Type B pancreatic cell (in vitro differentiated cells): ENCODE data around the gene EML5. TPM values are rescaled to one million over a fixed set of nuclear protein-coding genes. Genes with fewer than 3 reads are reported as not detected.

Experiments
- DNase-seq: peaks from one replicate; pipeline ENCODE4 v3.0.0; 2021; ENCODE audit warnings: mixed read lengths; ENCODE audit not compliant: unreplicated experiment; ENCODE audit errors: extremely low spot score
- H3K27ac Mint-ChIP-seq: 2 replicates; pipeline ENCODE4 v1.8.0; 2021; ENCODE audit warnings: mild to moderate bottlenecking, mixed read lengths
- H3K27me3 Mint-ChIP-seq: 2 replicates; pipeline ENCODE4 v1.8.0; 2021; ENCODE audit warnings: mixed read lengths
- H3K36me3 Mint-ChIP-seq: 2 replicates; pipeline ENCODE4 v1.8.0; 2021; ENCODE audit warnings: mixed read lengths
- H3K4me1 Mint-ChIP-seq: one replicate; pipeline ENCODE4 v1.8.0; 2021; ENCODE audit warnings: mixed read lengths; ENCODE audit not compliant: unreplicated experiment
- H3K4me3 Mint-ChIP-seq: 2 replicates; pipeline ENCODE4 v1.8.0; 2021; ENCODE audit warnings: mild to moderate bottlenecking, mixed read lengths
- H3K9me3 Mint-ChIP-seq: 2 replicates; pipeline ENCODE4 v1.8.0; 2021; ENCODE audit warnings: mixed read lengths
- total RNA-seq: library from RNA; stranded (reverse); gene quantifications from 2 replicates; pipeline ENCODE4 v1.2.1, GENCODE V29; 2021; ENCODE audit warnings: low replicate concordance
- TF ChIP-seq, protein P1 (sequence below): fragments of 200-600 bp; sonication (generic); conservative IDR thresholded peaks from 2 replicates; pipeline ENCODE4 v1.5.0; 2021; ENCODE audit warnings: antibody characterized with exemption, mild to moderate bottlenecking

The EML5 gene
- total RNA-seq, 1 donor from 2014 or later = 3.0 TPM

GRCh38 chr14:88688386-88688785, 104.4 kb downstream of the EML5 start:
- no peak for DNase-seq
- Mint-ChIP-seq H3K4me3 (no peak overlapping the region), H3K9me3 (no peaks in the 10 kb centered on the region), H3K4me1 (no peaks in the 10 kb centered on the region), H3K27ac (no peak overlapping the region), H3K36me3 (no peaks in the 10 kb centered on the region), H3K27me3 (no peaks in the 10 kb centered on the region)
- TF ChIP-seq, protein P1, sequence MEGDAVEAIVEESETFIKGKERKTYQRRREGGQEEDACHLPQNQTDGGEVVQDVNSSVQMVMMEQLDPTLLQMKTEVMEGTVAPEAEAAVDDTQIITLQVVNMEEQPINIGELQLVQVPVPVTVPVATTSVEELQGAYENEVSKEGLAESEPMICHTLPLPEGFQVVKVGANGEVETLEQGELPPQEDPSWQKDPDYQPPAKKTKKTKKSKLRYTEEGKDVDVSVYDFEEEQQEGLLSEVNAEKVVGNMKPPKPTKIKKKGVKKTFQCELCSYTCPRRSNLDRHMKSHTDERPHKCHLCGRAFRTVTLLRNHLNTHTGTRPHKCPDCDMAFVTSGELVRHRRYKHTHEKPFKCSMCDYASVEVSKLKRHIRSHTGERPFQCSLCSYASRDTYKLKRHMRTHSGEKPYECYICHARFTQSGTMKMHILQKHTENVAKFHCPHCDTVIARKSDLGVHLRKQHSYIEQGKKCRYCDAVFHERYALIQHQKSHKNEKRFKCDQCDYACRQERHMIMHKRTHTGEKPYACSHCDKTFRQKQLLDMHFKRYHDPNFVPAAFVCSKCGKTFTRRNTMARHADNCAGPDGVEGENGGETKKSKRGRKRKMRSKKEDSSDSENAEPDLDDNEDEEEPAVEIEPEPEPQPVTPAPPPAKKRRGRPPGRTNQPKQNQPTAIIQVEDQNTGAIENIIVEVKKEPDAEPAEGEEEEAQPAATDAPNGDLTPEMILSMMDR = no peak

DNA sequence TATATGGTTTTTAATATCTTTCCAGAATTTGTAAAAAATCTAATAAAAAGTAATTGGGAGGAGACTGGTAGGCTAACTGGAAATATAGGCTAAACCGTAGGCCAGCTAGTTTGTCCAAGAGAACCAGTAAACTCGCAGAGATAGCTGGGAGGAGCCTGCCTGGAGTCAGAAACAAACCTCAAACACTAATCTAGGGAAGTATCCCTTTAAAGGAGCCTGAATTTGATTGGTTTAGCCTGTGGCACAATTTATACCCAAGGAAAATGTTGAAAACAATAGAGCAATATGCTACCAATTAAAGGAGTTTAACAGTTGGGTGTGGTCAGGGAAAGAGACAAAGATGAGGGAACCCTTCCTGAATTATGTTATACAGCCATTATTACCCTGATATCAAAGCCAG, 109.6 kb downstream of the EML5 start:
- Mint-ChIP-seq H3K4me1 (no peaks in the 10 kb centered on the region), H3K36me3 (peaks cover 4% of the 10 kb centered on the region), H3K27ac (no peak overlapping the region), H3K9me3 (no peaks in the 10 kb centered on the region), H3K4me3 (no peak overlapping the region), H3K27me3 (no peaks in the 10 kb centered on the region)
- DNase-seq = no peak
- TF ChIP-seq, protein P1 = no peak

DNA sequence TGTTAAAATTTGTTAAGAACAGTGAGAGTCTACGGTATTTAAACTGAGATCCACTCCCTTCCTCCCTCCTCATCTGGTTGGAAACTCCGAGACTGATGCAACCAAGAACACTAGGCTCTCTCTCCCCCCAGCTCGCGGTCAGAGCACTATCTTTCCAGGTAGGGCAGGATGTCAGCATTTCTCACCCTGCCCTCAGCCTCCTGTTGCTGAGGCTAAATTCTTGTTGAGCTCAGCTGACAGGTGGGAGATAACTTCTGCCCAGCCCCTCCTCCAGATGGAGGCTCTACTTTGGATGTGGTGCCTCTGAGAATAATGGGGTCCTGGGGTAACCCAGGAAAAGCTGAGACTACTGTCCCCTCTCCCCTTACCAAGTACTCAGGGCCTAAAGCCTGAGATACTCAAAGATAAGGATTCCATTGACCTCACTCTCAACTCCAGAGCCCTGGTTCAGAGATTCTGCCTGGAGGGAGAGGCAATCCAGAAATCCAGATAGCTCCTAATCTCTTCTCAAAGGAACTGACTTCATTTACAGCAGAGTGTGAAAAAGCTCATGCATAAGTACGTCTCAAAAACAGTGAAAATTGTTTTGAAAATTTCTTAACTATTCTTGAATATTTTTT, 110.1 kb downstream of the EML5 start:
- no peaks in the 10 kb centered on the region for H3K27me3 Mint-ChIP-seq
- no peak overlapping the region for H3K4me3 Mint-ChIP-seq
- H3K27ac Mint-ChIP-seq = no peak overlapping the region
- no peak for DNase-seq
- TF ChIP-seq, protein P1 = no peak
- peaks cover 4% of the 10 kb centered on the region for H3K36me3 Mint-ChIP-seq
- no peaks in the 10 kb centered on the region for H3K9me3 Mint-ChIP-seq
- H3K4me1 Mint-ChIP-seq = no peaks in the 10 kb centered on the region

- TF ChIP-seq, protein P1 = no peak
- Mint-ChIP-seq H3K4me1 (no peaks in the 10 kb centered on the region), H3K36me3 (peaks cover 4% of the 10 kb centered on the region), H3K4me3 (no peak overlapping the region), H3K9me3 (no peaks in the 10 kb centered on the region), H3K27me3 (no peaks in the 10 kb centered on the region), H3K27ac (no peak overlapping the region)
- DNase-seq = no peak
Observed at GRCh38 chr14:88681755-88682494, 110.8 kb downstream of the EML5 start.

DNA sequence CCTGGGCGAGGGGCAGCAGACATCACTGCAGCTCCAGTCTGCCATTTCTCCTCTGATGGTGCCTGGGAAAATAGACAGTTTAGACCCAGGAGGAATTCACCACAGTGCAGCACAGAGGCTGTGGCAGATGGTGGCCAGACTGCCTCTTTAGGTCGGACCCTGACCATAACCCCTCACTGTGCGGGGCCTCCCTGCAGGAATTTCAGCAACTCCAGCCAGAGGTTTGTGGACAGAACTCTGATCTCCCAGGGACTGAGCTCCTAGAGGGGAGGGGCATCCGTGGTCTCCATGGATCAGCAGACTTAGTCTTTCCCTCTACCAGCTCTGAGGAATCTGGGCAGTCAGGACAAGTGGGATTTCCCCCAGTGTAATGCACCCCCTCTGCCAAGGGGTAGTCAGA, 123.4 kb downstream of the EML5 start:
- H3K4me3 Mint-ChIP-seq = no peak overlapping the region
- TF ChIP-seq, protein P1 = no peak
- peaks cover 6% of the 10 kb centered on the region for H3K9me3 Mint-ChIP-seq
- no peak overlapping the region for H3K27ac Mint-ChIP-seq
- no peak for DNase-seq
- no peaks in the 10 kb centered on the region for H3K27me3 Mint-ChIP-seq
- no peaks in the 10 kb centered on the region for H3K4me1 Mint-ChIP-seq
- no peaks in the 10 kb centered on the region for H3K36me3 Mint-ChIP-seq
